GM18505 (cell line): ENCODE data around the gene GPHN.

ENCODE experiments used
- ATAC-seq: cut with Tn5 transposase; IDR thresholded peaks from one replicate; pipeline ENCODE4 v1.9.1; 2021; ENCODE audit not compliant: unreplicated experiment
- POLR2A ChIP-seq: IDR thresholded peaks from 4 replicates; pipeline ENCODE4 v1.6.1; 2011; ENCODE audit warnings: borderline replicate concordance; ENCODE audit not compliant: insufficient read depth, insufficient read length; ENCODE audit errors: extremely low read depth

Gene GPHN

DNA sequence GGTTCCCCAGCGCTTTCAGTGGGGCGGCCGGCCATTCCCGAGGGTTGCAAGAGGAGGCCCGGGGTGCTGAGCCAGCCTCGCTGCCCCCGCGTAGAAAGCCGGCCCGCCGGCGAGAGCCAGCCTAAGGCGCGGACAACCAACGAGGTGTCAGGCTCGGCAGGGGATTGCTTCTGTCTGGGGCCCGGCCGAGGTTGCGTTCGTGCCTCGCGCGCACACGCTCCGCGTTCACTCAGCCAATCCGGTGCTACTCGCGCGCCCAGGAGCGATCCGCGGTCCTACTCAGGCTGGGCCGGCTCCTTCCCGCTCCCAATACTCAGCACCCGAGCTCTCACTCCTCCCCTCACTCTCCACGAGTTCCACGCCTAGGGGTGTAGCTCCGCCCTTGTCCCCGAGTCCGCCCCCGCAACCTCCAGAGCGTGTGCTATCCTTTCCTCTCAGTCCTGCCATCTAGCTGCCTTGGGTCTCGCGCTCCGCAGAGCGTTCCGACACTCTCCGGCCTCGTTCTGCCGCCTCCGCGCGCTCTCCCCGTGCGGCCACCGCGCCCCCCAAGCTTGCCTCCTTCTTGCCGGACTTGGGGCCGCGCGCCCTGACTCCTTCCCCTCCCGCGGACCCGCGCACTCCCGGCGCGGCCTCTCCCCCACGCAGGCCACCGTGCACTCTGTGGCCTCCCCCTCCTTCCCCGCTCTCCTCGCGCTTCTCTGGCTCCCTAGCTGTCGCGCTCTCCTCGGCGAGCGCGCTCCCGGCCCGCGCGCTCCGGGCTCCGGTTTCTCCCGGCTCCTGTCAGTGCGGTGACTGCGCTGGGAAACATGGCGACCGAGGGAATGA lies at the start of gene GPHN:
Gene GPHN, plus strand, starts transcription at position 426 of the 825 bp plus-strand sequence.
- peak; percentile 91 for TF ChIP-seq POLR2A
- ATAC-seq: peak; percentile 84

DNA sequence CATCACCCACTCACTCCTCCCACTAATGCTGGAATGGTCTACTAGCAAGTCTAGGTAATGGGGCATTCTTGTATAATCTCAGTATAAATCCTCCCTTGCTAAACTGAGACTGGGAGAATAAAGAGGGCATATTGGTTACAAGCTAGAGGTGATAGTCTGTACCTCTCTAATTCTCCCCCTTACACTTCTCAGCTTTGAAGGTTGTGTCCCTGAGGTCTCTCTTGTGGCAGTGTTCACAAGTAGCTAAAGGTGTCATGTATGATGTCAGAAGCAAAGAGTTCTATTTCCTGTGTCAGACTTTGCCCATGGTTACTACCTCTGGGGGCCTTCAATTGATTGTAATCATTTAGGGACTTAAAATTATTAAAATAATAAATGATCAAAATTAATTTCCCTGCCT lies 48.3 kb upstream of the GPHN start:
- ATAC-seq: no peak
- TF ChIP-seq POLR2A: no peak

DNA sequence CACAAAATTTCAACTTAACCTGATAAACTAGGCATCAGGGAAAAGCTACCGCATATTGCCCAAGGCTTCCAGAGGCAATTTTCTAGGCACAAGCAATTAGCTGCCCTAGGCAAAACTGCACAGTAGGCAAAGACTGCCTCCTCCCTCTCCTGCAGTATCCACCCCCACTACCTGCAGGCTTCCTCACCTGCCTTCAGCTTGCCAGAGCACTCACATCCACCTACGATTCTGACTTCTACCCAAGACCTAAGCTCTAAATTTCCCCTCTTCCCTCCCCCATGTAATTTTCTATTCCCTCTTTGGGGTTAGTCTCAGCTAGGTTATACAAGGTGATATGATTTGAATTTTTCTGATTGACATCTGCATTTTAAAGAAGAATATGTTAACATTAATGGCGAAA lies 43.7 kb upstream of the GPHN start:
- no peak for TF ChIP-seq POLR2A
- ATAC-seq: no peak

DNA sequence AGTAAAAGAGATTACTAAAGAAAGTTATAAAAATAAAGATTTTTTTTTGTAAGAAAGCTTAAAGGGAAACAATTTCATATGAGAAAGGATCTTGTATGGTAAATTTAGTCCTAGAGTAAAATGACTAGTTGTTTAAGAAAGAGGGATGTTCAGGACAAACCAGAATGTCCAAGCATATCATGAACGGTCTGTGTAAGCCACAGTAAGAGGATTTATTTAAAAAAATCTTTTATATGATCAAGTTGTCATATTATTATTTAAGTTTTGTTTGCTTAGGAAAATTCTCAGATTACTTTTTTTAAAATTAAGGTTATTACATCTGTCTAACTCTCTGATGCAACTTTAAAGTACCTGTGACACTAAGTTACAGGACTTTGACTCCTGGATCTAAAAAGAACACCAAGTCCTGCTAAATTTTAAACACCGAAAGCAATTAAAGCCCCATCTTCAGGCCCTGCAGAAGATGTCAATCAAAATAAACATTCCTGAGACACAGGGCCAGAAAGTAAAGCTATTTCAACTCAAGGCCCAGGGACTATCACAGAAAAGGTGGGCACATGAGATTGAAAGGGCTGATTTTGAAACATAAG lies 39.1 kb upstream of the GPHN start:
- no peak for ATAC-seq

DNA sequence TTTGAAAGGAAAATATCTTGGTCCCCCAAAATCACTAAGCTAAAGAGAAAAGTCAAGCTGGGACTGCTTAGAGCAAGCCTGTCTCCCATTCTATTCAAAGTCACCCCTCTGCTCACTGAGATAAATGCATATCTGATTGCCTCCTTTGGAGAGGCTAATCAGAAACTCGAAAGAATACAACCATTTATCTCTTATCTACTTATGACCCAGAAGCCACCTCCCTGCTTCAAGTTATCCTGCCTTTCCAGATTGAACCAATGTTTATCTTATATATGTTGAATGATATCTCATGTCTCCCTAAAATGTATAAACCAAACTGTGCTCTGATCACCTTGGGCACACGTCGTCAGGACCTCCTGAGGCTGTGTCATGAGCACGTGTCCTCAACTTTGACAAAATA lies 36.4 kb upstream of the GPHN start:
- TF ChIP-seq POLR2A: no peak

More for the DNA sequence above, 39.1 kb upstream of the GPHN start:
- no peak for TF ChIP-seq POLR2A

DNA sequence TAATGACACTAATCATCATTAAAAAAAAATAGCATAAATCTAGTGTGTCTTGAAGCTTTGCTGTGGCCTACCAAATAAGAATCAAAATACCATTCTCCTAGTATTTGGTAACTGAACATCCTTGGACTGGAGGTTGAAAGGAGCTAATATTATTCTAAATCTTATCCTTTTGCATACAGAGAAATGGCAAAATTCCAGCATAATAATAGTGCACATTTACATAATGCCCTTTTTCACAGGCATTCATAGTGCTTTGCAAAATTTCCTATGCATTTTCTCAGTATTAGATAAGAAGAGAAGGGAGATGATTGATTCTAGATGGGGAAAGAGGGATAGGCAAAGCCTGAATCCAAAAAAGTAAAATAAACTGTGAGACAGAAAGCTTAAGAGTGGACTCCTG lies 35.7 kb upstream of the GPHN start:
- ATAC-seq: no peak
- TF ChIP-seq POLR2A: no peak

More for the DNA sequence above, 36.4 kb upstream of the GPHN start:
- ATAC-seq: no peak

DNA sequence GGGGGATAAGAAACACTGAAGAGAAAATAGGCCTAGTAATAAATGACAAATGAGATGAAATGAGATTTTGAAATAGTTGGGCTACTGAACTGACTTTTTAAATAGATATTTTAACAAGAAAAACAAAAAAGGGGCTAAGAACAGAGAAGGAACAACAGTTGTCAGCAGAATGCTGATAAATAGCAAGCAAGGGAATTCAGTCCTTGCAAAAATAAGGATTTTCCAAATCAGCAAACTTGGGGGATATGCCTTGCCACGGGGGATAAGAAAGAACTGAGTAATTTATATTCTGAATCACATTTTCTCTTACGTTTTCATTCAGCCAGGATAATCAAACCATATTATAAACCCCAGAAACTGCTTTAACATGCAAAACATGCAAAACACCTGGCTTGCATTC lies 34.7 kb upstream of the GPHN start:
- TF ChIP-seq POLR2A: no peak
- ATAC-seq: no peak

DNA sequence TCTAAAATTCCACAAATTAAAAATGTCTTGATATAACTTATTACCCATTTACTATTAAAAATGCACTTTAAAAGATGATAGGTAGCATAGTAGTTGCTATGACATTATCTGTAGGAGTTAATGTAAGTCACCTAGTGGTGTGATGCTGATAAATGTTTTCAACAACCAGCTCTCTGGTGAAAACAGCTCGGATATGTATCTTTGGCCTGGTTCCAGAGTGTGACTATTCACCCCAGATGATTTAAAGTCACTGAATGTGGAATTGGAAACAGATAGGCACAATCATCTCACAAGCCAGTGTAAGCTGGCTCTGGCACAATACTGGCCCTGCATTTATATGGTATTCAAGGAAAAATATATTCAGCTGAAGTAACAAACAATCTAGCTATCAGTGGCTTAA lies 31.0 kb upstream of the GPHN start:
- no peak for ATAC-seq
- no peak for TF ChIP-seq POLR2A

DNA sequence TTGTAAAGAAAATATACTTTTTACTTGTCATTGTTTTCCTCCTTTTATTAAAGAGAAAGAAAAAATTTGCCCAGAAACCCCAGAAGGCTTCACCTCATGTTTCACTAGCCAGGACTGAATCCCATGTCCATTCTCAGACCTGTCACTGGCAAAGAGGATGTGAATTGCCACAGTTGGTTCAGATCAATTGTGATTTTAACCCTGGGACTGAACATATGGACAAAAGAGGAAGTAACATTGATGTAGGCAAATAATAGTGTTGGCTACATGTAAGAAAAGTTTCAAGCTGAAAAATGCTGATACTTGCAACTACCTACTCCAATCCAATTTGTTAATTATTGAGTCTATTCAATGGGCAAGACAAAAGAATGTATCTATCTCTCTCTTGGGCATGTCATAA lies 30.4 kb upstream of the GPHN start:
- ATAC-seq: no peak
- no peak for TF ChIP-seq POLR2A

DNA sequence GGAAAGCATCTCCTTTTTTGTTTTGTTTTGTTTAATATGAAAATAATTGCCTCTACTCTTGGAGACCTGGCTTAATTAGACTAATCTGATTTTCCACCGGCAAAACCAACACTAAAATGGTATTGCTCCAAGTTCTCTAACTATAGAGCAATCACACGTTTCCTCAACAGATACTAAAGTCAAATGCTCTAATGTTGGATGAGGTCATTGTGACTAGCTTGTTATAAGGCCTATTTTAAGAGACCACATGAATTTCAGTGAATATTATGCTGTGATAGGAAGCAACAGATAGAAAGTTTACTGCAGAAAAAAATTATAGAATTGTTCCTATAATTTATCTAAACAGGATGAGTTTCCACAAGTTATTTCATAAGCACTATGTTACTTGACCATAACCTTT lies 25.1 kb upstream of the GPHN start:
- no peak for TF ChIP-seq POLR2A
- no peak for ATAC-seq

DNA sequence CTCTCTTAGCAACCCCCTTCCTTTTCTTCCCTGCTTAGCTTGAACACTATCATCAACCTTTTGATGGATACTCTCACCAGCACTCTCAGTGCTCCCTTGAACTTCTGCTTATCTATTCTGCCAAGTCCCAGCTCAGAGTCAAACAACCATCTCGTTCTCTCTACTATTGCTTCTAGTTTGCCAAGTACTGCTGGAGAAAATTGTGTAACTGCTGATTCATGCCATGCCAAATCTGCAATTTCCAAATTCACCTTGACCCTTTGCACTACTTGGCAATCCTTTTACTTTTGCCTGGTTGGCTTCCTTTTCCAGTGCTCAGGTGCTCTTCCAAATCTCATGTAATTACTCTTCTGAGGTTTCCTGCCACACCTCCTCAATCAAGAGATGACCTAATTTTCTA lies 24.6 kb upstream of the GPHN start:
- no peak for TF ChIP-seq POLR2A
- ATAC-seq: no peak

DNA sequence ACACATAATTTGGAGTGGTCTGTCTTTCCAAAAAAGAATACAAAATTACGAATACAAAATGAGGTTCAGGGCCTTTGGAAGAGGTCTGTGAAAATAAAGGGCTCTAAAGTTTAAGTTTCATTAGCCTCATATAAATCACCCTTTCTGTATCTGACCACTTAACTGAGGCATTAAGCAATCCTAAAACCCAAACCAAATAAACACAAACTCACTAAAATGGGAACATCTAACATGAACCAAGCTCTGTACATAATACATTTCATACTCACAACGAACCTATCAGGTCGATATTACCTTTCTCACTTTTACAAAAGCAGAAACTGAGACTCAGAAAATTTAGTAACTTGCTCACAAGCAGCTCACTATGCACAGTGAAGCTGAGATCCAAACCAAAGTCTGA lies 22.9 kb upstream of the GPHN start:
- no peak for ATAC-seq
- no peak for TF ChIP-seq POLR2A

DNA sequence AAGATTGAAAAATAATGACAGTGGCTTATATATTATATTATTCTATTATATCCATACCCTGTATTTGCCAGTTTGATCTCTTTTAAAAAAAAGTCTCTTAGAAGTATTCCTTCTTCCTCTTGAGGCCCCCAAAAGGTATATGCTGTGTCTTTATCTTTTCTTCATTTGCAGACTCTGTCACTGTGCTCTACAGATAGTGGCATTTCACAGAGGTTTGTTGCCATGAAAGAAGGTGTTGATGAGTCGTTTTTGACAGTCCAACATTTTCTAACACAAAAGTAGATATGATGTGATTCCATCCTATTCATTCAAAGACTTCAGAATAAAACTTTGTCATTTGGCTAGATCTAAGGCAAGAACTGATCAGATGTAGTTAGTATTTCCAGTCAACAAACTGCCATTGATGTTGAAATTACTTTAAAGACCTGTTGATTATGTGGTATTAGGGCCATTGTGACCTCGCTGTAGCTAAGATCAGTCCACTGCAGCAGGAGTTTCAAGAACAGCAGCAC lies 22.0 kb upstream of the GPHN start, which contains the start of gene CCDC196:
Gene CCDC196, plus strand, starts transcription at position 462 of the 512 bp plus-strand sequence. CDS start 132 bp downstream, outside the sequence.
- ATAC-seq: no peak
- TF ChIP-seq POLR2A: no peak

DNA sequence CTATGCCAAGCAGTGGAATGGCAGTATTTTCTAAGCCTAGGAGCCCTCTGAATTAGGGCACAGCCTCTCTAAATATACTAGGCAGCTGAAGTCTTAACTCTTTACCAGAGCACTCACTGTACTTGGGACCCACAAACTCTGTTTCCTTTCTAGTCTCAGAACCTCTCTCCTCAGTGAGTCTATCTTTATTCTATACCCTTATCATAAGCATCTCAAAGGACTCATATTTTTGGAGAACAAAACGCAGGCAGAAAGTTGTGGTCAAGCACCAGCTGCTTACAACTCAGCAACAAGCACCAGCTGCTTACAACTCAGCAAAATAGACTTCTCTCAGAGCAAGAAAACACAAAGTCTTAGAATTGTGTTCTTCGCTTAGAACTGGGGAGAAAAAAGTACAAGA lies 20.8 kb upstream of the GPHN start:
- no peak for ATAC-seq

More for the DNA sequence above, 20.8 kb upstream of the GPHN start:
- TF ChIP-seq POLR2A: no peak
